Right ventricle myocardium superior (tissue), 1 donor: Measurements from ENCODE around the gene CNOT4. TPM values are rescaled to one million over a fixed set of nuclear protein-coding genes. Genes with fewer than 3 reads are reported as not detected.
"Not testable (repeated sequence)": the region's sequence is repeated elsewhere in the genome, so short reads cannot be mapped to it uniquely, and the experiment has no call there.

Experiments
- ATAC-seq: fragments of 200-7000 bp; cut with Tn5 transposase; one replicate; pipeline ENCODE4 v1.9.1; 2020; ENCODE audit warnings: mild to moderate bottlenecking; ENCODE audit not compliant: poor library complexity
- DNase-seq: peaks from one replicate; pipeline ENCODE4 v3.0.0-alpha.2; 2020
- intact Hi-C: fragments of 100-400 bp; cut with DNase I; formaldehyde crosslinking; loops from one replicate; pipeline ENCODE4 v1.11.2; 2022
- total RNA-seq: library from RNA; stranded (reverse); fragmentation: NEBNext Ultra II Directional; extraction: Animal tissue kit (Norgen Biotek cat#: 25700); gene quantifications from one replicate; pipeline ENCODE4 v1.2.1, GENCODE V29; 2021
- donor health status: DM: no; HTN: yes; CAD: no; lungs with severe emphysema.

The CNOT4 gene
- total RNA-seq, 1 donor from 2014 or later: 26.7 TPM

GRCh38 chr7:135467207-135467711 lies 42.6 kb downstream of the CNOT4 start:
- intact Hi-C loops: no loop called here
- no peak for ATAC-seq
- no peak for DNase-seq

DNA sequence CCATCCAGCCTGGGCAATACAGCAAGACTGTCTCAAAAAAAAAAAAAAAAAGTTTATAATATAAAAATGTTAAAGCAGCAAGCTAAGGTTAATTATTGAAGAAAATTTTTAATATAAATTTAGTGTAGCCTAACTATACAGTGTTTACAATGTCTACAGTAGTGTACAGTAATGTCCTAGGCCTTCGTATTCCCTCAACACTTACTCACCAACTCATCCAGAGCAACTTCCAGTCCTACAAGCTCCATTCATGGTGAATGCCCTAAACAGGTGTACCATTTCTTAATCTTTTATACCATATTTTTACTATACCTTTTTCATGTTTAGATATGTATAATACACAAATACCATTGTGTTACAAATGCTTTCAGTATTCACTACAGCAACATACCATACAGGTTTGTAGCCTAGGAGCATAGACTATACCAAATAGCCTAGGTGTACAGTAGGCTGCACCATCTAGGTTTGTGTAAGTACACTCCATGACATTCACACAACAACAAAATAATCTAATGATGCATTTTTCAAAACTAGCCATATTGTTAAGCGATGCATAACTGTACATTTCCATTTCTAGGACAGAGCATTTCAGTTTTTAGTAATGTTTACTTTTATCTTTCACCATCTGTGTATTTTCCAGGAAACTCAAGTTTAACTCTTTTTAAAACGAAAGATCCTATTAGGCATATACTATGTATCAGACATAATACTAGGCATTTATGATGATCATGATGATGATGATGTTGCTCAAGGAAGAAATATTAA lies 43.3 kb downstream of the CNOT4 start:
- DNase-seq (no peak), ATAC-seq (no peak)
- intact Hi-C loops: no loop called here

DNA sequence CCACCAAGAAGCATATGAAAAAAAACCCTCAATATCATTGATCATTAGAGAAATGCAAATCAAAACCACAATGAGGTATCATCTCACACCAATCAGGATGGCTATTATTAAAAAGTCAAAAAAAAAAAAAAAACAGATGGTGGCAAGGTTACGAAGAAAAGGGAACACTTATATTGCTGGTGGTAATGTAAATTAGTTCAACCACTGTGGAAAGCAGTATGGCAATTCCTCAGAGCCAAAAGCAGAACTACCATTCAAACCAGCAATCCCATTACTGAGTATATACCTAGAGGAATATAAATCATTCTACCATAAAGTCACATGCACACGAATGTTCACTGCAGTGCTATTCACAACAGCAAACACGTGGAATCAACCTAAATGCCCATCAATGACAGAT lies 46.0 kb downstream of the CNOT4 start:
- ATAC-seq: no peak
- intact Hi-C loops: no loop called here
- no peak for DNase-seq

DNA sequence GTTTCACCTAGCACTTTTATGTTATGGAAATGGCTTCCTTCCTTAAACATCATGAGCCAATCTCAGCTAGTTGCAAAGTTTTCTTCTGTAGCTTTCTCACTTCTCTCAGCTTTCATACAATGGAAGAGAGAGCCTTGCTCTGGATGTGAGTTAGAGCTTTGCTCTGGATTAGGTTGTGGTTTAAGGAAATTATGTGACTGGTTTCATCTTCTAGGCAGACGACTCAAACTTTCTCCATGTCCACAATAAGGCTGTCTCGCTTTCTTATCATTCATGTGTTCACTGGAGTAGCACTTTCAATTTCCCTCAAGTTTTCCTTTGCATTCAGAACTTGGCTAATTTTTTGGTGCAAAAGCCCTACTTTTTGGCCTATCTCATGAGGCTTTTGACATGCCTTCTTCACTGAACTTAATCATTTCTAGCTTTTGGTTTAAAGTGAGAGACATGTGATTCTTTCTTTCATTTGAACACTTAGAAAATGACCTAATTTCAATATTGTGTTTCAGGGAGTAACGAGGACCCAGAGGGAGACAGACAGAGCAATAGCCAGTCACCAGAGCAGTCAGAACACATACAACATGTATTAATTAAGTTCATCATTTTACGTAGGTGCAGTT lies 49.8 kb downstream of the CNOT4 start:
- DNase-seq: no peak
- intact Hi-C loops: no loop called here
- ATAC-seq: no peak

GRCh38 chr7:135459076-135459475 lies 50.8 kb downstream of the CNOT4 start:
- intact Hi-C loops: no loop called here
- no peak for DNase-seq
- ATAC-seq: no peak

- ATAC-seq (no peak), DNase-seq (no peak)
- intact Hi-C loops: no loop called here
Observed at GRCh38 chr7:135454060-135454459, 55.8 kb downstream of the CNOT4 start.

DNA sequence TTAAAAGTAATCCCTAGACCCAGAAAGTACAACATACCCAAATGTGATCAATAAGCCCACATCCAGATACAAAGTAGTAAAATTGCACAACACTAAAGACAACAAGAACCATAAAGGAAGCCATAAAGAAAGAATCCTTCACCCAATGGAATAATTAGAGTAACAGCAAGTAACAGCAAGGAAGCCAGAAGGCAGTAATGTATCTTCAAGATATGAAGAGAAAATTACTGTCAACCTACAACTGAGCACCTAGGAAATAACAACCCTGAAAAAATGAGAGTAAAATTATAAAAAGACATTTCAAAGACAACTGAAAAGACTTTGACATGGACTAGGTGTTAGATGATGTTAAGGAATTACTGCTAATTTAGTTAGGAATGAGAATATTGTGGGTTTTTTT lies 60.5 kb downstream of the CNOT4 start:
- DNase-seq (no peak), ATAC-seq (no peak)
- intact Hi-C loops: no loop called here

- DNase-seq: no peak
- intact Hi-C loops: no loop called here
- ATAC-seq: no peak
Observed at GRCh38 chr7:135448753-135449152, 61.1 kb downstream of the CNOT4 start.

DNA sequence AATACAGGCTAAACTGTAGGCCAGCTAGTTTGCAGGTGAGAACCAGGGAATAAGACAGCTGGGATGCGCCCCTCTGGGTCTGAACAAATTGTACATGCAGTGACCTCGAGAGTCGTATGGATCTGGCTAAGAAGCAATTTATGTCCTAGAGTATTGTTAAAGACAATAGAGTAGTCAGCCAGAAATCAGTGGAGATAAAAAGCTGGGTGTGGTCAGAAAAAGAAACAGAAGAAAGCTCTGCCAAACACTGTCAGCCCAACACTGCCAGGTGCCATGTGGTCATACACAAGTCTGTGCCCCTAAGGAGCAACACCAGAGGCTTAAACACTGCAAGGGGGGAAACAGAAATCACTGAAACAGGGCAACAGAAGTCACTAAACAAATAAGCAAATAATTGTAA lies 62.2 kb downstream of the CNOT4 start:
- no peak for DNase-seq
- intact Hi-C loops: no loop called here
- ATAC-seq: no peak

DNA sequence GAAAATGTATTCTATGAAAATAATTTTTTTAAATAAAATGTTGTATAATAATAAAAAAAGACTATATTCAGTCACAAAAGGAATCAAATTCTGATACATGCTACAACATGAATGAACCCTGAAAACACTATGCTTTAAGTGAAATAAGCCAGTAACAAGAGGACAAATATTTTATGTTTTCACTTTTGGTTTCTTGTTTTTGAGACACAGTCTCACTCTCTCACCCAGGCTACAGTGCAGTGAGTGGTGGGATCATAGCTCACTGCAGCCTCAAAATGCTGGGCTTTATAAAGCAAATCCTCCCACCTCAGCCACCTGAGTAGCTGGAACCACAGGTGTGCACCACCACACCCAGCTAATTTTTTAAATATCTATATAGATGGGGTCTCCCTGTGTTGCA lies 64.2 kb downstream of the CNOT4 start:
- ATAC-seq (no peak), DNase-seq (no peak)
- intact Hi-C loops: no loop called here

GRCh38 chr7:135445266-135445665 lies 64.6 kb downstream of the CNOT4 start:
- DNase-seq, intact Hi-C loops, ATAC-seq: not testable (repeated sequence)

DNA sequence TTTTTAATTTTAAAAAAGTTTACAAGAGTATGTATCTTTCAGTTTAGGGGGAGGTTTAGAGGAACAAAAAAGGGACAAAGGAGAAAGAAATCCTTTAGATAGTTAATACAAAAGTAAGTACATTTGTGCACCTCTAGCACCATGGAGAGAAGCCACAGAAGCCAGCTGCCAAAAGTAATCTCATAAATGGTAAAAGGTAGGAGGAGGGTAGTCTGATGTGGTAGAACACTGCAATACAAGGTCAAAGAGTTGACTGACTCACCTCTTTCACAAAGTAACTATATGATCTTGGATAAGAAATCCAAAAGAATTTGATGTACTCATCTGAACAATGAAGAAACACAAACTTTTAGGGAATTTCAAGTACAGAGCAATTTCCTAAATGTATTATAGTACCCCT lies 68.1 kb downstream of the CNOT4 start:
- ATAC-seq: no peak

DNA sequence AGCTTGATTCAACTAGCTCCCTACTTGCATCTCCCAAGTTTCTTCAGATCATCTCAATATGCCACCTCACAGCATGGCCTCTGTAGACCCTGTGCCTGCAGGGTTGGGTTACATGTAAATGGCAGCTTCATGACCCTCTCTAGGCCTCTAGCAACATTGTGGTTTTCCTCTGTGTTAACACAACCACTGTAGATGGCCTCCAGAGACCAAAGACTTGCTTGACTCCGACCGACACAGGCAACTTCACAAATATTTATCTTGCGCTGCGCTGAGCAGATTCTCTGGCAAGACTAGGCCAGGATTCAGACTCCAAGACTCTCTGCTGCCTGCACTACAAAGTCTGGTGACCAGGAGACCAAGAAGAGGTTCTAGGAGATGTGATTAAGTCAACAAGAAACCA lies 75.9 kb downstream of the CNOT4 start:
- DNase-seq (no peak), ATAC-seq (no peak)
- intact Hi-C loops: no loop called here

More for the DNA sequence above, 68.1 kb downstream of the CNOT4 start:
- intact Hi-C loops: no loop called here
- no peak for DNase-seq

DNA sequence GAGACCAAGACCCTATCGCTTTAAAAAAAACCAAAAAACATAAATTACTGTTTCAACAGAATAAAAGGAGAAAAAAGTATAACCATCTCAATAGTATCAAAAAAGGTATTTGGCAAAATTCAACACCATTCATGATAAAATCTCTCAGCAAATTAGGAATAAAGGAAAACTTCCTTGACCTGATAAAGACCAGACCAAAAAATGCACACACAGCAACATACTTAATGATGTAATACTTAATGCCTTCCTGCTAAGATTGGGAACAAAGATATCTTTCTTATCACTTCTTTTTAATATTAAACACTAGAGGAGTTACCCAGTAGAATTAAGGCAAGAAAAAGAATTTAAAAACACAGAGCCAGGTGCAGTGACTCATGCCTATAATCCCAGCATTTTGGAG lies 79.3 kb downstream of the CNOT4 start:
- no peak for ATAC-seq
- intact Hi-C loops: no loop called here

GRCh38 chr7:135428879-135429278 lies 81.0 kb downstream of the CNOT4 start:
- intact Hi-C loops: no loop called here
- DNase-seq (no peak), ATAC-seq (no peak)

More for the DNA sequence above, 79.3 kb downstream of the CNOT4 start:
- DNase-seq: no peak

DNA sequence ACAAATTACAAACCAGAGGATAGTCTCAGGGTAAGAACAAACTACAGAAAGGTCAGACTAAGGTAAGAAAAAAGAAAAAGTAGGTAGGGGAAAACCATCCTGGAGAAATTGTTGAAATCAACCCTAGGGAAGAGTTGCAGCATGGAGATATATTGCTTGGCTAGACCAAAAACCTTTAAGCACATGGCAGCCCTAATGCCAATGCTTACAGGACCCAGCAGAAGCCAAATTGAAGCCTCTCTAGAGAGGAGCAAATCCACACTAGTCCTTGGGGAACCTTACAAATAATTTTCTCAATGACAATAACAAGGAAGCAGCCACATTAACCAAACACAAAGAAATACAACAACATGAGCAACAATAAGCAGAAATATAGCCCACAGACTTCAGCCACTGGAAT lies 81.9 kb downstream of the CNOT4 start:
- DNase-seq: no peak
- ATAC-seq: no peak
- intact Hi-C loops: no loop called here

GRCh38 chr7:135427166-135427565 lies 82.7 kb downstream of the CNOT4 start:
- intact Hi-C loops: no loop called here
- DNase-seq: no peak
- no peak for ATAC-seq

DNA sequence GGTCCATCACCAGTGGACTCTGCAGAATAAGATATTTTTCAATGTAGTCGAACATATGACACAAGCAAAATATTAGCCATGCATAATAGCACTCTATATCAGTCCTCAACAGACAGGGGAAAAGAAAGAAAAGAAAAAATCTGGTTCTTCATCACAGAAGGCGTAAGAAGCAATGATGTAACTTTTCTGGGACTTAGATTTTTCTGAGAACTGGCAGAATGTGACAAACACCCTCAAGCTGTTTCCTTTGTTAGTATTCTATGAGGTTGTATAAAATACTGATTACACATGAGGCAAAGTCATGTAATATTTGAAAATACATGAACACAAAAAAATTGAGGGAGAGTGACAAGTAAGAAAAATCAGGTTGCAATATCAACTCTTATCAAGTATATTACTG lies 84.9 kb downstream of the CNOT4 start:
- intact Hi-C loops: no loop called here
- ATAC-seq: no peak
- DNase-seq: no peak

DNA sequence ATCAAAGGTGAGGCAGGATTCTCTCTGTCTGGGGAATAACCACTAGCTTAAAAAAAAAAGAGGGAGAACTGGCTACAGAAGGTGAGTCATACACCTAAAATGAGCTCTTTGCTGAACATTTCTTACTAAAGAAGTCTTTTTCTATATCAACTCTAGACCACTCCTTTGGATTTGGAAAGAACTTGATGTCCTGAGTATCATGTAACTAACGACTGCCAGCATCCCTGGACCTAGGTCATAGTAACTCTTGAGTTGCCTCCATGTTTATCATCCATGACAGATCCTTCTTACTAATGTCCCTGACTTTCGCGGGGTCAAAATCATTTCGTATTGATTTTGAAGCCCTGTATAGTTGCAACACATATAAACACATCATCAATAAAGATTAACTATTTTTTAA lies 89.1 kb downstream of the CNOT4 start:
- ATAC-seq: no peak
- intact Hi-C loops: no loop called here
- DNase-seq: no peak

GRCh38 chr7:135416431-135416830 lies 93.5 kb downstream of the CNOT4 start:
- intact Hi-C loops: no loop called here
- ATAC-seq (no peak), DNase-seq (no peak)
